ENCODE measurements around the gene P4HTM.
A peak's percentile ranks its signal among the peaks of the same experiment; 100 is the strongest.

P4HTM gene

DNA sequence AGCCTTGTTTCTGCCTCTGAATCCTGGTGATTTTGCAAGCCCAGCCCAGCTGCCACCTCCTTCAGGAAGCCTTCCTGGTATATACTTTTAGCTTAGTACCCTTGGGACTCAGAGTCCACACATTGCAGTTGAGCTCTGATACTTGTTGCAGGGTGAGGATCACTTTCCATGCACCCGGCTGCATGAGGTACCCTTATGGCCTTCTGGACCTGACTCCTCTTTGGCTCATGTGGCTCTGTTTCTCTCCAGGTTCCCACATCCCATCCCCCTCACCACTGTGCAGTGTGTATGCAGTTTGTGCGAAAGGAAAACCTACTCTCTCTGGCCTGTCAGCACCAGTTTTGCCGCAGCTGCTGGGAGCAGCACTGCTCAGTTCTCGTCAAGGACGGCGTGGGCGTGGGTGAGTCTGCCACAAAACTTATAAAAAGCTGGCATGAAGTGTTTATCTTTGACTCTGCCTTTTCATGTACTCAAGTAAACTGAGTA, 23.1 kb upstream of the P4HTM start:
- no peak overlapping the region for H3K27ac Mint-ChIP-seq

DNA sequence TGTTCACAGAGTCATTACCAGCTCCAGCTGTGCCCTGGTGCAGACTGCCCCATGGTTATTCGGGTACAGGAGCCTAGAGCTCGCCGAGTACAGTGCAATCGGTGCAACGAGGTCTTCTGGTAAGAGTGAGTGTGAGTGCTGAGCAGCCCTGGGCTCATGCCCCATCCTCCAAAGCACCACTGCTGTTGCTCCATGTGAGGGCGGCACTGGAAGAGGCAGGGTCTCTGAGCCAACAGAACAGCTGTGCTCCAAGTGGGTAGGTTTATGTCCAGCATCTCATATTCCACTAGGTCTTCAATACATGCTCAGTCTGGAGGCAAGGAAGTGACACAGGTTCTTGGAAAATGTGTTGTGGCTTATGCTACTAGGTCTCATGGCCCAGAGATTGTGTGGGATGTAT, 19.5 kb upstream of the P4HTM start:
- Mint-ChIP-seq H3K4me1 (peaks cover 8% of the 10 kb centered on the region), H3K36me3 (ENCODE audit: low read depth) (peaks cover 67% of the 10 kb centered on the region), H3K27ac (no peak overlapping the region)

More for the DNA sequence above, 23.1 kb upstream of the P4HTM start:
- ATAC-seq (no peak), DNase-seq (no peak)
- H3K9me3 Mint-ChIP-seq = no peaks in the 10 kb centered on the region
- H3K4me1 Mint-ChIP-seq = peaks cover 8% of the 10 kb centered on the region
- no peaks in the 10 kb centered on the region for H3K27me3 Mint-ChIP-seq
- no peak overlapping the region for H3K4me3 Mint-ChIP-seq
- H3K36me3 Mint-ChIP-seq (ENCODE audit: low read depth) = peaks cover 64% of the 10 kb centered on the region

DNA sequence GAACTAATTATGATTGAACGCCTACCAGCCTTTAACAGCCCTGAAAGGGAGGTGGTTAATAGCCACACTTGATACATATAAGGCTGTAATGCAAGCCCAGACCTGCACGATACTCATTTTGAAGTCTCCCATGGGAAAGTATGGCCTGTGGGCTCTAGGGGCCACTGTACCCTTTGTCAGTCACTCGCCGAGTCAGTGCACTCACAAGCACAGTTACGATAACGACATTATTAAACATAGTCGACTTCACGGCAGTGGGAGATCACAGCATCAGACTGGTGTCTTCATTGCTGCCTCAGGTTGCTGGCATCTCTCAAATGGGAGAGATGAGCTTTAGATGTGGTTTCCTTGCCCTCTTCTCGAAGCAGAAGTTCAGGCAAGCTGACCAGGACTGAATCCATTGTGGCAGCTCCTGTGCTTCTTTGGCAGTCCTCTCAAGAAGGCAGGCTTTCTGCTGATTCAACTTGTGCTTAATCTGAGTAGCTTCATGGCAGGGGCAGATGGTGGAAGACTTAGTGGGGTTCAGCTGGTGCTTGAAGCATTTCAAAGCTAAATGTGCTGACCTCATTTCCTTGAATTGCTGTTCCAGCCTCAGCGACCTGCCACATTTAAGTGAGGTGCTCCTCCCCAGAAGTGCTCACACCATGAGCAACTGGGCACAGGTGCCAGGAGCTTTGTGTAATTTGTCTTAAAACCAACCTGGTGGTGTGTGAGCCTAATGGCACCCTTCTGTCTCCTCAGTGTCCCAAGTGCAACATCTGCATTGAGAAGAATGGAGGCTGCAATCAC, 15.8 kb upstream of the P4HTM start:
- DNase-seq (no peak), ATAC-seq (no peak)
- Mint-ChIP-seq H3K27ac (peak overlapping the region; percentile 31), H3K4me1 (no peaks in the 10 kb centered on the region), H3K9me3 (no peaks in the 10 kb centered on the region), H3K4me3 (no peak overlapping the region), H3K27me3 (no peaks in the 10 kb centered on the region), H3K36me3 (ENCODE audit: low read depth) (peaks cover 48% of the 10 kb centered on the region)

More for the DNA sequence above, 19.5 kb upstream of the P4HTM start:
- ATAC-seq (no peak), DNase-seq (no peak)
- H3K27me3 Mint-ChIP-seq = no peaks in the 10 kb centered on the region
- no peaks in the 10 kb centered on the region for H3K9me3 Mint-ChIP-seq
- H3K4me3 Mint-ChIP-seq = no peak overlapping the region

DNA sequence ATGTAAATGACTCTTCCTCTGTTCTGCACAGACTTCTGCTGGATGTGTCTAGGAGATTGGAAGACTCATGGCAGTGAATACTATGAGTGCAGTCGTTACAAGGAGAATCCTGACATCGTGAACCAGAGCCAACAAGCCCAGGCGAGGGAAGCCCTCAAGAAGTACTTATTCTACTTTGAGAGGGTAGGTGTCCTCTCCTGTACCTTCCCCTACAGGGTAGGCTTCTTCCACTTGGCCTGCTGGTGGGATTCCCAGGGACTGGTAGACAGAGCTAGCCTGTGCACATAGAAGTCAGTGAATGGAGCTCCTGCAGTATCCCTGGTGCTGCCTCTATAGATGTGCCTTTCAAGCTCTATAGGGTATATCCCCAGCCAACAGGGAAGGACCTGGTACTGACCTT, 10.6 kb upstream of the P4HTM start:
- no peak overlapping the region for H3K4me3 Mint-ChIP-seq
- H3K27me3 Mint-ChIP-seq = no peaks in the 10 kb centered on the region
- H3K4me1 Mint-ChIP-seq = no peaks in the 10 kb centered on the region
- no peaks in the 10 kb centered on the region for H3K9me3 Mint-ChIP-seq
- no peak for ATAC-seq
- H3K36me3 Mint-ChIP-seq (ENCODE audit: low read depth) = peaks cover 49% of the 10 kb centered on the region
- H3K27ac Mint-ChIP-seq = no peak overlapping the region
- no peak for DNase-seq

DNA sequence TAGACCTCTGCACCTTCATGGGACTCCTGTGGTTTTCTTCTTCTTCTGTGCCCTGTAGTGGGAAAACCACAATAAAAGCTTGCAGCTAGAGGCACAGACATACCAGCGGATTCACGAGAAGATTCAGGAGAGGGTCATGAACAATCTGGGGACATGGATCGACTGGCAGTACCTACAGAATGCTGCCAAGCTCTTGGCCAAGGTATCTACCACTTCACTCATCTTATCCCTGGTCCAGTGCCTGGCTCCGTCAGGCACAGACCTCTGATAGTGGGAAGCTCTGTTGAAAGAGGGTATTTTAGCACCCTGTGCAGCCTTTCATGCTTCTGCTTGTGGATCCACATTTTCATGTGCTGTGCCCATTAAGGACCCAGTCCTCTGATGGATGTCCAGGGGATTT, 9.7 kb upstream of the P4HTM start:
- no peaks in the 10 kb centered on the region for H3K9me3 Mint-ChIP-seq
- H3K27me3 Mint-ChIP-seq = no peaks in the 10 kb centered on the region
- H3K4me1 Mint-ChIP-seq = no peaks in the 10 kb centered on the region
- no peak overlapping the region for H3K27ac Mint-ChIP-seq
- H3K4me3 Mint-ChIP-seq = no peak overlapping the region
- DNase-seq = no peak
- H3K36me3 Mint-ChIP-seq (ENCODE audit: low read depth) = peaks cover 42% of the 10 kb centered on the region
- ATAC-seq = no peak

DNA sequence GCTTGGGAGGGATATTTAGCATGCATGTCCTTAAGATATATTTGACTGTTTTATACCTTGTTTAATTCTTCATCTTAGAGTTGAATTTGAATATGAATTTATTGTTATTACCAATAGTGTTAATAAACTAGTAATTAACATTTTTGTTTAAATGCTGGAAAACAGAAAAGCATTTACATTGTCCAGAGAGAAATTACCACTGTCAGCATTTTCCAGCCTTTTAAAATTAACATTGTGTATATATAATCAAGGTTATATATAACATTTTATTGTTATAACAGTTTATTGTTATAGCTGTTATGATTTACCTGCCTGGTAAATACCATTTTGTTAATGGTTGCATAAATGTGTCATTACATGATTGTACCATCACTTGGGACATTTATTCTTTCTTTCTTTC, 8.0 kb upstream of the P4HTM start:
- Mint-ChIP-seq H3K4me1 (no peaks in the 10 kb centered on the region), H3K27me3 (no peaks in the 10 kb centered on the region), H3K4me3 (no peak overlapping the region), H3K9me3 (no peaks in the 10 kb centered on the region), H3K36me3 (ENCODE audit: low read depth) (peaks cover 38% of the 10 kb centered on the region), H3K27ac (no peak overlapping the region)
- DNase-seq = no peak
- no peak for ATAC-seq

DNA sequence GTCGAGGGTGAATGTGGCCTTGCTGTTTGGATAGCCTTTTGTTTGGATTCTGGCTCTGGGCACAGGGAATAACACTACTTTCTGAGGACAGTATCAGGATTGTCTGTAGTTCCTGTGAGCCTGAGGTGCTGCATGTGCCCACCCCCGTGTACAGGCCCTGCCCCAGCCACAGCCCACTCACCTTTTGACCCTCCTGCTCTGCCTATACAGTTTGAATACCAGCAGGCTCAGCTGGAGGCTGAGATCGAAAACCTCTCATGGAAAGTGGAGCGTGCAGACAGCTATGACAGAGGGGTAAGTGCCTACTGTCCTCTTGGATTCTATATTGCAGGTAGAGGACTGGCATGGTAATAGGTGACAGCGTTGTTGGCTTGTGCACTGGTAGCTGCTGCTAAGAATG, 7.4 kb upstream of the P4HTM start:
- no peak overlapping the region for H3K27ac Mint-ChIP-seq
- H3K27me3 Mint-ChIP-seq = no peaks in the 10 kb centered on the region
- peaks cover 38% of the 10 kb centered on the region for H3K36me3 Mint-ChIP-seq (ENCODE audit: low read depth)
- H3K4me3 Mint-ChIP-seq = no peak overlapping the region
- ATAC-seq = no peak
- H3K9me3 Mint-ChIP-seq = no peaks in the 10 kb centered on the region
- H3K4me1 Mint-ChIP-seq = peaks cover 2% of the 10 kb centered on the region
- no peak for DNase-seq

DNA sequence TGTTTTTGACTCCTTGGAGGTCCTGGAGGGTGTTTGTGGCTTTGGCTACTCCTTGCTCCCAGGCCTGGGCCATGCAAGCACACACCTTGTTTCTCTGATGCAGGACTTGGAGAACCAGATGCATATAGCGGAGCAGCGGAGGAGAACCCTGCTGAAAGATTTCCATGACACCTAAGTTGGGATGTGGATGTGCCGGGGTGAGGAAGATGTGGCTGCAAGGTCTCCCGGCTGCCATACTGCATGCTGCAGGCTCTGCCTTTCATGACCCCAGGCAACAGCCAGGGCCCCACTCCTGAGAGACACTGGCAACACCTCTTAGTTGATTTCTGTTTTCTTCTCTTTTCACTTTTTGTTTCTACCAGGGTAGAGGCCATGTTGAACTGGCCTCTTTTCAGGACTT, 6.9 kb upstream of the P4HTM start:
- peaks cover 40% of the 10 kb centered on the region for H3K36me3 Mint-ChIP-seq (ENCODE audit: low read depth)
- DNase-seq (no peak), ATAC-seq (no peak)
- no peaks in the 10 kb centered on the region for H3K9me3 Mint-ChIP-seq
- no peak overlapping the region for H3K4me3 Mint-ChIP-seq
- H3K27ac Mint-ChIP-seq = no peak overlapping the region
- no peaks in the 10 kb centered on the region for H3K27me3 Mint-ChIP-seq
- peaks cover 5% of the 10 kb centered on the region for H3K4me1 Mint-ChIP-seq

DNA sequence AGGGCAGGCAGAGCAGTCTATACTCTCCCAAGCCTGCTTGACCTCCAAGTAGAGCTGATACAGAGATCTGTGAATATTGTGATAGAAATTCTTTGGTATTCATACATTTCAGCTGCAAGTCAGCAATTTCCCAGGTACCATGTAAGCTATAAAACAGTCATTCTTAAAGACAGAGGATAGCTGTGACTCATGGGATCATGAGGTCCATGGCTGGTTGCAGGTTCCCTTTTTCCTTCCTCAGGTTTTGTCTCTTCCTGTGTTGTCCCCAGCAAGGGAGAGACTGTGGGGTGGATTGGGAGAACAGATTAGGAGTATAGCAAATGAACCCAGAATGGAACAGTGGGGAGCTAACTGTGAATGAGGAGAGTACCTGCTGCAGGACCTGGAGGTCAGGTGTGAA, 5.4 kb upstream of the P4HTM start:
- Mint-ChIP-seq H3K4me3 (no peak overlapping the region), H3K4me1 (peaks cover 18% of the 10 kb centered on the region), H3K36me3 (ENCODE audit: low read depth) (peaks cover 33% of the 10 kb centered on the region), H3K27me3 (no peaks in the 10 kb centered on the region), H3K9me3 (no peaks in the 10 kb centered on the region), H3K27ac (no peak overlapping the region)
- DNase-seq = no peak
- ATAC-seq = no peak

DNA sequence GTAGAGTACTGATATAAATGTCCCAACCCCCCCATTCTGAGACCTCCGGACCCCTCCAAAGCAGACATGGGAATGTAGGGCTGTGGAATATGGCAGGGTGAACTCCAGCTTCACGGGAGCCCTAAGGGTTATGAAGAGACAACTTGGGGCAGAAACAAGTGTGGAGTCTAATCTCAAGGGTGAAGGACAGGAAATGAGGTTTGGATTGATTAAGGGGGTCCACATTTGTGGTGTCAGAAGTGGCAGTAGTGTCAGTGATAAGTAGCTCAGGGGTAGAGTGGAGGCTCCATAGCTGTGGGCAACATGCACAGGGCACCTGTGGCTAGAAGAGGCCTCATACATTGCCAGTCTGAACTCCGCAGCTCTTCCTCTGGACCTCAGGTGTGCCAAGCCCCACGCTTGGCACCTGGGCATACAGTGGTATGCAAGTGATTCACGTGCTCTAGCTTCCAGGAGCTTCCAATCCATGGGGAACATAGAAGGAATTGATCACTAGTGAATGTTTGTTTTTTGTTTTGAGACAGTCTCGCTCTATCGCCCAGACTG, 4.1 kb upstream of the P4HTM start:
- no peaks in the 10 kb centered on the region for H3K9me3 Mint-ChIP-seq
- H3K27me3 Mint-ChIP-seq = no peaks in the 10 kb centered on the region
- peaks cover 26% of the 10 kb centered on the region for H3K36me3 Mint-ChIP-seq (ENCODE audit: low read depth)
- DNase-seq = no peak
- ATAC-seq = no peak
- peak overlapping the region; percentile 32 for H3K27ac Mint-ChIP-seq
- H3K4me3 Mint-ChIP-seq = no peak overlapping the region
- peaks cover 18% of the 10 kb centered on the region for H3K4me1 Mint-ChIP-seq

DNA sequence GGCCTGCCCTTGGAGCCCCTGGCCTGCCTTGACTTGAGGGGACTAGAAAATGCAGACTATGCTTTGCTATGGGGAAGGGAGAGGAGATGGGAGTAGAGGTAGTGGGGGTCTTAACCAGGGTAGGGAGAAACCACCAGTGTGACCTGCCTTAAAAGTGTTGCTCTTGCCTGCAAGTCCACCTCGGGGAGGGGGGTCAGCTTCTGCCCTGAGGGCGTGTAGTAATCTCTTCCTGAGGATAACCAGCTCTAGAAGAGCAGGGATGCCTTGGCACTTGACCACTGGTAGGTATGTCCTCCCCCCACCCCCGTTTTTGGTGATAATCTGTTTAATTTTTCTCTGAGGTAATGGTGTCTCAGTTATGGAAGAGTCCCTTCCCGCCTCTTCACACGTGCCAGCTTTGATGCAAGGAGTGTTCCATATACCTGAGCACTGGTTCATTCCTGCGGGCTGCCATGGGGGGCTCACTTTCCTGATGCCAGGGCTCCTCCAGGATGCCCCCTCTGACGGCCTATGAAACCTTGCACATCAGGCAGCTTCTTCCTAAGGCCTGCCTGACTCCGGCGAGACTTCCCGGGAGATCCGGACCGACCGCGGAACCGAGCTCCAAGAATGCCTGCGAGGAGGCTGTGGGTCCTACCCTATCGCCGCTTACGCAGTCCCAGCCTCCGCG, 780 bp upstream of the P4HTM start:
- ATAC-seq (peak; percentile 13), DNase-seq (no peak)
- H3K4me3 Mint-ChIP-seq = peak overlapping the region; percentile 92
- peak overlapping the region; percentile 89 for H3K27ac Mint-ChIP-seq
- peaks cover 7% of the 10 kb centered on the region for H3K36me3 Mint-ChIP-seq (ENCODE audit: low read depth)
- H3K27me3 Mint-ChIP-seq = no peaks in the 10 kb centered on the region
- no peaks in the 10 kb centered on the region for H3K9me3 Mint-ChIP-seq
- peaks cover 36% of the 10 kb centered on the region for H3K4me1 Mint-ChIP-seq

DNA sequence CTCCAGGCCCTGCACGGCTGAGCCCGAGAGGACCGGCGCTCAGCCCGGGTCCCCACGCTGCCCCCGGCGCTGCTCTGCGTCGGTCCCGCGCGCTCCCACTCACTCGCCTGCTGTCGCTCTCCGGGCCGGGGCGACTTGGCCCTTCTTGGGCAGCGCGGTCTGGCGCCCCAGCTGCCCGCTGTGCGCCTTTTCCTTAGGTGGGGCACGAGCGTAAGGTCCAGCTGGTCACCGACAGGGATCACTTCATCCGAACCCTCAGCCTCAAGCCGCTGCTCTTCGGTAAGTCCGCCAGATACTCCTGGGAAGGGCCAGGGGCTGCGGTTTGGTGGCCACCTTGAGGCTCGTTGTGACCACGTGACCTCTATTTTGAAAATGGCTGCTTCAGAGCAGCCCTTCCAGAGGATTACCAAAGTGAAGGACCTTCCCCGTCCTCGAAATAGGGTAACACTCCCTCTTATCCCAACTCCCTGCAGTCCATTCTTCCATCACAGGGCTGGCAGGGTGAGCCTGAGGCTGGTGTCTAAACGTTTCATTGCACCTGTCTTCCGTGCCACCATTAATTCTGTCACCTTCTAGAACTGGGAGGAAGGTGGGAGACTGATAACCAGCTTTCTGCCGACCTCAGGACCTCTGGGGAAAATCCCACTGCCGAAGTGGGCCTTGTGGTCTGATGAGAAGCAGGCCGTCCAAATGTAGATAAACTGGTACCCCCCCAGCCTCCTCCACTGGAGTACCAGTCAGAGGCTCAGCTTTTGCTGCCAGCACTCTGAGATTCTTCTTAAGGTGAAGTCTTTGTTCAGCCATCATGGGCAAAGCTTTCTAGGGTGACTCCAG, 812 bp downstream of the P4HTM start:
- no peaks in the 10 kb centered on the region for H3K9me3 Mint-ChIP-seq
- no peak for ATAC-seq
- peaks cover 7% of the 10 kb centered on the region for H3K36me3 Mint-ChIP-seq (ENCODE audit: low read depth)
- peak; percentile 44 for DNase-seq
- peak overlapping the region; percentile 88 for H3K27ac Mint-ChIP-seq
- peaks cover 41% of the 10 kb centered on the region for H3K4me1 Mint-ChIP-seq
- H3K4me3 Mint-ChIP-seq = peak overlapping the region; percentile 88
- no peaks in the 10 kb centered on the region for H3K27me3 Mint-ChIP-seq

DNA sequence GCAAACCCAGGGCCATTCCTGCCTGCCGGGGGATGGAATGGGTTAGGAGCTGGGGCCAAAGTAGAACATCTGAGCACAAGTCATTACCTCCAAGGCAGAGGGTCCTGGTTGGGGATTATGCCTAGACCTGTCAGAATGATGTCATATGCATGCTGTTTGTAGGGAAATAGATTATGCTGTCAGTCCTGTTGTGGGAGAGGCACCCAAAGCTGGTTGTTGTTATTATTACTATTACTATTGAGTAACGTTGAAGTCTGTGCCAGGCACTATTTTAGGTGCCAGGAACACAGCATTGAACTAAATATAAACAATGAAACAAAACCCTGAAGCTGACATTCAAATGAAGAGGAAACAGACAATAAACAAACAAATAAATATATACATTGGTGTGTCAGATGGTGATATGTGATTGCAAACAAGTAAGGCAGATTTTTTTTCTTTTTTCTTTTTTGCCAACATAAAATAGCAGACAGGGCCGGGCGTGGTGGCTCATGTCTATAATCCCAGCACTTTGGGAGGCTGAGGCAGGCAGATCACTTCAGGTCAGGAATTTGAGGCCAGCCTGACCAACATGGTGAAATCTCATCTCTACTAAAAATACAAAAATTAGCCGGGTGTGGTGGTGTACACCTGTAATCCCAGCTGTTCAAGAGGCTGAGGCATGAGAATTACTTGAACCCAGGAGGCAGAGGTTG, 2.0 kb downstream of the P4HTM start:
- no peak for ATAC-seq
- H3K27ac Mint-ChIP-seq = peak overlapping the region; percentile 88
- H3K36me3 Mint-ChIP-seq (ENCODE audit: low read depth) = peaks cover 7% of the 10 kb centered on the region
- no peak for DNase-seq
- no peaks in the 10 kb centered on the region for H3K9me3 Mint-ChIP-seq
- no peaks in the 10 kb centered on the region for H3K27me3 Mint-ChIP-seq
- peak overlapping the region; percentile 88 for H3K4me3 Mint-ChIP-seq
- H3K4me1 Mint-ChIP-seq = peaks cover 41% of the 10 kb centered on the region

DNA sequence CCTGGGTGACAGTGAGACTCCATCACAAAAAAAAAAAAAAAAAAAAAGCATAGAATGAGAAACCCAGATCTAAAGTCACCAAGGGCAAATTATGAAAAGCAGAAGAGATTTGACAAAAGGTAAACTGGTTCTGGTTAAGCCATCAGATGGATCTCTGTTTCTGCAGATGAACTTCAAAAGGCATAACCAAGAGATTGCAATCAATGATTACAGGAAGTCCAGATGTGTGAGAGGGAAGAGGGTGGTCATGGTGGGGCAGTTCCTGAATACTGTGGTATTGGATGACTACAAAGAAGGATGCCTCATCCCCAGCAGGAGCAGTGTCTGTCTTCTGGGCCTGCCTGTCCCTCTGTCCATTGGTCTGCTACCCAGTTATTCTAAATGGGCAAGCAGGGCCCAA, 3.8 kb downstream of the P4HTM start:
- peaks cover 31% of the 10 kb centered on the region for H3K4me1 Mint-ChIP-seq
- DNase-seq (no peak), ATAC-seq (no peak)
- H3K36me3 Mint-ChIP-seq (ENCODE audit: low read depth) = peaks cover 5% of the 10 kb centered on the region
- no peak overlapping the region for H3K4me3 Mint-ChIP-seq
- peak overlapping the region; percentile 44 for H3K27ac Mint-ChIP-seq
- no peaks in the 10 kb centered on the region for H3K9me3 Mint-ChIP-seq
- no peaks in the 10 kb centered on the region for H3K27me3 Mint-ChIP-seq

Data from activated naive CD8-positive, alpha-beta T cell treated with anti-CD3 and anti-CD28 coated beads, Interleukin-2, amount 50 U/mL, for 24 hours (primary cell).